Sigmoid colon (tissue), 7 donors: ENCODE data around the gene PPP1R2. TPM values are rescaled to one million over a fixed set of nuclear protein-coding genes. Genes with fewer than 3 reads are reported as not detected.
A peak's percentile ranks its signal among the peaks of the same experiment; 100 is the strongest.

Experiments used
- DNase-seq: peaks from one replicate; pipeline ENCODE4 v3.0.0-alpha.2; 2019
- H3K27ac ChIP-seq, 4 donors: fragments of 200-600 bp; sonication (generic); one replicate each; pipeline ENCODE4 v1.5.1; 2016 to 2019; ENCODE audit warnings: mild to moderate bottlenecking in 1 of 4
- H3K27me3 ChIP-seq, 3 donors: fragments of 200-600 bp; sonication (generic); one replicate each; pipeline ENCODE4 v1.5.1; 2019; ENCODE audit warnings: mild to moderate bottlenecking in 1 of 3
- H3K36me3 ChIP-seq, 4 donors: fragments of 200-600 bp; sonication (generic); one replicate each; pipeline ENCODE4 v1.5.1; 2016 to 2019
- H3K4me1 ChIP-seq, 4 donors: fragments of 200-600 bp; sonication (generic); one replicate each; pipeline ENCODE4 v1.5.1; 2017 to 2019
- H3K4me3 ChIP-seq, 4 donors: fragments of 200-600 bp; sonication (generic); one replicate each; pipeline ENCODE4 v1.5.1; 2017 to 2019; ENCODE audit warnings: mild to moderate bottlenecking in 2 of 4, moderate library complexity in 1 of 4
- H3K9me3 ChIP-seq, 4 donors: fragments of 200-600 bp in 3 of 4; sonication (generic) in 3 of 4; one replicate each; pipeline versions ENCODE4 v1.5.1 to v1.6.1; 2013 to 2019
- CTCF ChIP-seq, 4 experiments: fragments of 450-650 bp in 3 of 4; fragments of 200-600 bp in 1 of 4; IDR thresholded peaks; one replicate each; pipeline ENCODE4 v1.5.1; 2016 to 2019; ENCODE audit warnings: antibody characterized with exemption in 4 of 4, mild to moderate bottlenecking in 3 of 4, moderate library complexity in 2 of 4
- EP300 ChIP-seq, 4 donors: sonication (generic); formaldehyde crosslinking; IDR thresholded peaks; one replicate each; pipeline ENCODE4 v1.6.1; 2017; ENCODE audit warnings: antibody characterized with exemption in 4 of 4
- POLR2A ChIP-seq, 2 donors: fragments of 450-650 bp; IDR thresholded peaks; one replicate each; pipeline ENCODE4 v1.6.1; 2016; ENCODE audit warnings: antibody characterized with exemption in 2 of 2, mild to moderate bottlenecking in 2 of 2, moderate library complexity in 2 of 2
- POLR2AphosphoS5 ChIP-seq, 4 donors: sonication (generic); formaldehyde crosslinking; IDR thresholded peaks; one replicate each; pipeline ENCODE4 v1.6.1; 2017; ENCODE audit warnings: antibody characterized with exemption in 4 of 4
- WGBS, 2 donors: extraction: QIAGEN DNeasy Blood & Tissue Kit; methylation state at CpG; one replicate each; pipeline ENCODE4 v1.1.7; 2013; 5-methylcytosine and 5-hydroxymethylcytosine counted together
- intact Hi-C: fragments of 100-400 bp; cut with DNase I; formaldehyde crosslinking; loops from one replicate; pipeline ENCODE4 v1.15.1; 2023
- polyA plus RNA-seq, 3 donors: library from polyadenylated mRNA; stranded (reverse); fragments of 200-250 nt; gene quantifications; one replicate each; pipeline ENCODE4 v1.2.3, GENCODE V29; 2013
- total RNA-seq, 4 donors: library from RNA; depleted of rRNA; stranded (reverse); fragments of >200 nt; gene quantifications; one replicate each; pipeline ENCODE4 v1.1.0, GENCODE V29; 2016
- donor health status: healthy with polysubstance abuse.
- donor health status: Bipolar disorder and iron deficiency.
- donor health status: healthy.

Gene PPP1R2
- total and polyA plus RNA-seq, 7 donors: 30.6 to 126 (median 69.9) TPM

DNA sequence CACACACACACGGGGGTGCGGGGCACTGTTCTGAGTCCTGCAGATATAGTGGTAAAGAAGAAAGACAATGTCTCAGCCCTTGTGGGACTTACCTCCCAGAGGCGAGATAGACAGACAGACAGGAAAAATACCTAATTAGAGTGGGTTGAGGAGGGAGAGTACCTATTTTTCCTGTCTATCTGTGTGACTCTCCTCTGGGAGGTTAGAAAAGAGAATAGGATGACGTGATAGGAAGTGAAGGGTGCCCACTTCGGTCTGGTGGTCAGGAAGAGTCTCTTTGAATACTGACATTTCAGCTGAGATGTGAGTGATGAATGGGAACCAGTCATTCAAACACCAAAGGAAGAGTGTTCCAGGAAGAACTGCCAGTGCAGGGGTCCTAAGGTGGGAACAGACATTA is 44.7 kb upstream of the PPP1R2 start:
- no peaks in the 10 kb centered on the region for H3K27me3 ChIP-seq
- no peak for TF ChIP-seq POLR2AphosphoS5 (IDR thresholded peaks at IDR 0.05)
- TF ChIP-seq EP300 (IDR thresholded peaks at IDR 0.05): no peak
- no peak for TF ChIP-seq CTCF (IDR thresholded peaks at IDR 0.05)
- no peak for TF ChIP-seq POLR2A (IDR thresholded peaks at IDR 0.05)
- H3K27ac ChIP-seq: no peak overlapping the region
- intact Hi-C loops: no loop called here
- no peaks in the 10 kb centered on the region for H3K9me3 ChIP-seq
- no peaks in the 10 kb centered on the region for H3K4me1 ChIP-seq
- no peak for DNase-seq
- H3K36me3 ChIP-seq: no peaks in the 10 kb centered on the region
- H3K4me3 ChIP-seq: no peak overlapping the region
- WGBS, 2 donors: 72 to 91% methylated on average over 5 of the region's 5 CpGs

GRCh38 chr3:195587406-195587805 is 44.3 kb upstream of the PPP1R2 start:
- Histone ChIP-seq H3K27me3 (no peaks in the 10 kb centered on the region), H3K9me3 (no peaks in the 10 kb centered on the region), H3K4me1 (no peaks in the 10 kb centered on the region), H3K4me3 (no peak overlapping the region), H3K36me3 (no peaks in the 10 kb centered on the region), H3K27ac (no peak overlapping the region)
- intact Hi-C loops: no loop called here
- 92 to 94% methylated on average over 4 of the region's 4 CpGs for WGBS, 2 donors
- no peak for DNase-seq
- TF ChIP-seq EP300 (IDR thresholded peaks at IDR 0.05): no peak
- TF ChIP-seq POLR2AphosphoS5 (IDR thresholded peaks at IDR 0.05): no peak
- TF ChIP-seq POLR2A (IDR thresholded peaks at IDR 0.05): no peak
- no peak for TF ChIP-seq CTCF (IDR thresholded peaks at IDR 0.05)

DNA sequence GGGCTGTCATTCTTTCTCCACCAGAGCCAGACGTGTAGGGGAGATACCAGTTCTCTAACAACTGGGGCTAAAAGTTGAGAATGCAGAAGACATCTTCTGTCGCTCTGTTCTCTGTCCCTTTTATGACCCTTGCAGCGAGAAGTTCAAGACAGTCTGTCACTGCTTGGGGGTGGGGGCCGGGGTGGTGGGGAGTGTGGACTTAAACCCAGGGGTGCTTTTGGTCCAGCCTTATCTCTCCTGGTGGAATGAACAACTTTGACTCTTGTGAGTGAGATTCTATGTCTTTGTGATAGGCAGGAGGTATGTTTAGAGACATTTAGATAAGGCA is 41.4 kb upstream of the PPP1R2 start:
- TF ChIP-seq POLR2AphosphoS5 (IDR thresholded peaks at IDR 0.05): no peak
- TF ChIP-seq CTCF (IDR thresholded peaks at IDR 0.05): no peak
- TF ChIP-seq EP300 (IDR thresholded peaks at IDR 0.05): no peak
- no peak for TF ChIP-seq POLR2A (IDR thresholded peaks at IDR 0.05)

DNA sequence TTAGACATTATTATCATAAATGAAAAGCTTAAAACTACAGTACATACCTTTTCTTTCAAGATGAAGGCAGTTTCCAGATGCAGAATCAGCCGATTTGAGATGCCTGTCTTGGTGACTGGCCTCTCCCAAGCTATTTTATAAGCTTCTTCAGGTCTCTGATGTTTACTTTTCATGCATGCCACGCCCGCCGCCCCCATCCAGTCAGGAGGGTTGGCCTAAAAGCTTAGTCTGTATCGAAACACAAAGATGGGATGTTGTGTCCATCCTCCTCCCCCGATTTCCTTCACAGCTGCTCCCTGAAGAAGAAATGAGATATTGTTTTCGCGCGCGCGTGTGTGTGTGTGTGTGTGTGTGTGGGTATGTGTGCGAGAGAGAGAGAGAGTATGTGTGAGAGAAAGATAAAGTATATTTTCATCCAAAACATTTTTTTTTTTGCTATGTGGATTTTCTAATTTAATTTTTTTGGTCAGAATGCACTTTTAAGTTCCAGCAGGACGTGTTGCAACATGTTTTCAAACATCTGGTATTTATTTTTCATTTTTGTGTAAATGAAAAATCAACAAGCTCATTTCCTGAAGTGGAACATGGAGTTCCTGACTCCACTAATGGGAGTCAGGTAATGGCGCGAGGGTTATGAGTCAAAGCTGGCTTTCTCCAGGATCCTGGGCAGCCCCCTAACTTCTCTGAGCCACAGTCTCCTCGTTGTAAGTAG is 40.9 kb upstream of the PPP1R2 start, which contains the start of gene APOD:
Gene APOD, minus strand, starts transcription at position 110 of the 712 bp plus-strand sequence. CDS start 4,479 bp downstream, outside the sequence.
- TF ChIP-seq POLR2AphosphoS5 (IDR thresholded peaks at IDR 0.05) (no peak), CTCF (IDR thresholded peaks at IDR 0.05) (no peak), POLR2A (IDR thresholded peaks at IDR 0.05) (no peak), EP300 (IDR thresholded peaks at IDR 0.05) (no peak)
- intact Hi-C loops: no loop called here
- H3K27me3 ChIP-seq: no peaks in the 10 kb centered on the region
- DNase-seq: peak; percentile 84
- no peaks in the 10 kb centered on the region for H3K36me3 ChIP-seq
- no peaks in the 10 kb centered on the region for H3K4me1 ChIP-seq
- WGBS, 2 donors: 19 to 47% methylated on average over 16 of the region's 16 CpGs
- H3K27ac ChIP-seq: peak within 1 kb of the TSS; percentile 7 to 61 (median 36)
- H3K4me3 ChIP-seq: peak within 1 kb of the TSS; percentile 7 to 23 (median 15)
- H3K9me3 ChIP-seq: no peaks in the 10 kb centered on the region

More for the DNA sequence above, 41.4 kb upstream of the PPP1R2 start:
- no peak for DNase-seq
- Histone ChIP-seq H3K9me3 (no peaks in the 10 kb centered on the region), H3K4me1 (no peaks in the 10 kb centered on the region), H3K36me3 (no peaks in the 10 kb centered on the region), H3K4me3 (no peak overlapping the region), H3K27ac (peak overlapping the region; percentile 7 to 61 (median 36)), H3K27me3 (no peaks in the 10 kb centered on the region)
- intact Hi-C loops: no loop called here
- 78 to 87% methylated on average over 4 of the region's 4 CpGs for WGBS, 2 donors

- no peak for TF ChIP-seq CTCF (IDR thresholded peaks at IDR 0.05)
- H3K9me3 ChIP-seq: no peaks in the 10 kb centered on the region
- no peak overlapping the region for H3K27ac ChIP-seq
- no peaks in the 10 kb centered on the region for H3K36me3 ChIP-seq
- intact Hi-C loops: no loop called here
- no peaks in the 10 kb centered on the region for H3K4me1 ChIP-seq
- DNase-seq: no peak
- peak overlapping the region in 2 of 4 donors; percentile 10 to 20 for H3K4me3 ChIP-seq
- WGBS, 2 donors: 64 to 80% methylated on average over 9 of the region's 9 CpGs
- H3K27me3 ChIP-seq: no peaks in the 10 kb centered on the region
Observed at GRCh38 chr3:195582947-195583346, 39.8 kb upstream of the PPP1R2 start.
